ENCODE results near the gene SLC22A6. TPM values are rescaled to one million over a fixed set of nuclear protein-coding genes. Genes with fewer than 3 reads are reported as not detected.

Gene SLC22A6
- total and polyA plus RNA-seq, 2 of the 13 experiments (the other 11 are each of a cell fraction or from before 2014, with no cell fraction given) = not detected

- TF ChIP-seq CBX2 (IDR thresholded peaks at IDR 0.05; ENCODE audit: low read depth, low read length) = no peak
- no peak for TF ChIP-seq CBX2 (CRISPR knock-in tag; IDR thresholded peaks at IDR 0.05; ENCODE audit: low read depth)
- no peak for TF ChIP-seq DZIP1 (CRISPR knock-in tag; IDR thresholded peaks at IDR 0.05)
- no peak for TF ChIP-seq KLF12 (CRISPR knock-in tag; IDR thresholded peaks at IDR 0.05; ENCODE audit: borderline replicate concordance)
- no peak for TF ChIP-seq KAT7 (CRISPR knock-in tag; IDR thresholded peaks at IDR 0.05; ENCODE audit: borderline replicate concordance)
- TF ChIP-seq ZSCAN29 (CRISPR knock-in tag; conservative IDR thresholded peaks at IDR 0.05) = no peak
- no peak for TF ChIP-seq ZNF484 (CRISPR knock-in tag; IDR thresholded peaks at IDR 0.05; ENCODE audit: borderline replicate concordance, low read depth)
- no peak for TF ChIP-seq ARID5B (CRISPR knock-in tag; IDR thresholded peaks at IDR 0.05)
- no peak for TF ChIP-seq MXD4 (CRISPR knock-in tag; IDR thresholded peaks at IDR 0.05)
- no peak for TF ChIP-seq ZBTB42 (CRISPR knock-in tag; IDR thresholded peaks at IDR 0.05)
- no peak for TF ChIP-seq TBP (CRISPR knock-in tag; IDR thresholded peaks at IDR 0.05)
- TF ChIP-seq HMGXB3 (CRISPR knock-in tag; IDR thresholded peaks at IDR 0.05; ENCODE audit: borderline replicate concordance) = no peak
- TF ChIP-seq ATF2 (CRISPR knock-in tag; IDR thresholded peaks at IDR 0.05) = no peak
- no peak for TF ChIP-seq PREB (CRISPR knock-in tag; IDR thresholded peaks at IDR 0.05)
- TF ChIP-seq ZNF329 (CRISPR knock-in tag; IDR thresholded peaks at IDR 0.05; ENCODE audit: low read depth) = no peak
Measured at GRCh38 chr11:63023841-63024648, 39.3 kb upstream of the SLC22A6 start (continued).

All from HepG2 (cell line).